Tibial artery (tissue), 4 donors: Measurements from ENCODE around the gene DHTKD1.

ENCODE experiments used
- DNase-seq, 2 donors: peaks; one replicate each; pipeline ENCODE4 v3.0.0-alpha.2; 2019
- H3K27ac ChIP-seq, 2 donors: fragments of 200-600 bp; sonication (generic) in 1 of 2; 1 replicate in 1 of 2; 2 replicates in 1 of 2; pipeline ENCODE4 v1.5.1; 2018 to 2019; ENCODE audit warnings: mild to moderate bottlenecking in 1 of 2
- H3K27me3 ChIP-seq, 2 donors: fragments of 200-600 bp; sonication (generic) in 1 of 2; one replicate each; pipeline versions ENCODE4 v1.5.1 to v1.6.0; 2016 to 2019
- H3K36me3 ChIP-seq, 3 donors: fragments of 200-600 bp; sonication (generic) in 2 of 3; one replicate each; pipeline ENCODE4 v1.5.1; 2016 to 2019; ENCODE audit warnings: mild to moderate bottlenecking in 2 of 3
- H3K4me1 ChIP-seq, 4 donors: fragments of 200-600 bp; sonication (generic) in 2 of 4; 1 replicate in 3 of 4; 2 replicates in 1 of 4; pipeline ENCODE4 v1.5.1; 2016 to 2019
- H3K4me3 ChIP-seq, 2 donors: fragments of 200-600 bp; sonication (generic) in 1 of 2; 1 replicate in 1 of 2; 2 replicates in 1 of 2; pipeline ENCODE4 v1.5.1; 2018 to 2019; ENCODE audit warnings: mild to moderate bottlenecking in 2 of 2
- H3K9me3 ChIP-seq, 3 donors: fragments of 200-600 bp; sonication (generic) in 1 of 3; one replicate each; pipeline ENCODE4 v1.5.1; 2016 to 2019
- intact Hi-C: fragments of 100-400 bp; cut with DNase I; formaldehyde crosslinking; loops from one replicate; pipeline ENCODE4 v1.15.0; 2023; ENCODE audit warnings: low total_unique reads
- TF ChIP-seq, protein P1 (sequence below), 2 experiments: fragments of 200-600 bp in 1 of 2; fragments of 450-650 bp in 1 of 2; IDR thresholded peaks; one replicate each; pipeline ENCODE4 v1.5.1; 2017 to 2019; ENCODE audit warnings: antibody characterized with exemption in 2 of 2, mild to moderate bottlenecking in 1 of 2, moderate library complexity in 1 of 2

DHTKD1 gene

DNA sequence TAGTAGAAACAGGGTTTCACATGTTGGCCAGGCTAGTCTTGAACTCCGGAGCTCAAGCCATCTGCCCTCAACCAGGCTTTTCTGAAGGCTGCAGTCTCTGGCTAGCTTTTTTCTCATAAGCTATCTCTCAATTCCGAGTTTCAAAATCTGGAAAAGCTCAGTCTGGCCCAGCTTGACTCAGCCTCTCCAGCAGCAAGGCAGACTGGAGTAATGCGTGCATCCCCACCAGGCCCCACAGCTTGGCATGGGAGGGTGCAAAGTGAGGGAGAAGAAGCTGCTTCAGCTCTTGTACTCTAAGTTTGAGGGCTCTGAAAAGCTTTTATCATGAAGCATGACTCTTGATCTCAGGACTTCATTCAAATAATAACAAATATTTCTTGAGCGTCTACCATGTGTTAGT, 4.8 kb downstream of the DHTKD1 start:
- Histone ChIP-seq H3K4me1 (peaks cover 0 to 16% (median 11%) of the 10 kb centered on the region in 4 donors), H3K27ac (no peak overlapping the region), H3K9me3 (no peaks in the 10 kb centered on the region), H3K27me3 (no peaks in the 10 kb centered on the region), H3K36me3 (peaks cover 0 to 10% (median 6%) of the 10 kb centered on the region in 3 donors), H3K4me3 (no peak overlapping the region)
- intact Hi-C loops: no loop called here
- TF ChIP-seq, protein P1, sequence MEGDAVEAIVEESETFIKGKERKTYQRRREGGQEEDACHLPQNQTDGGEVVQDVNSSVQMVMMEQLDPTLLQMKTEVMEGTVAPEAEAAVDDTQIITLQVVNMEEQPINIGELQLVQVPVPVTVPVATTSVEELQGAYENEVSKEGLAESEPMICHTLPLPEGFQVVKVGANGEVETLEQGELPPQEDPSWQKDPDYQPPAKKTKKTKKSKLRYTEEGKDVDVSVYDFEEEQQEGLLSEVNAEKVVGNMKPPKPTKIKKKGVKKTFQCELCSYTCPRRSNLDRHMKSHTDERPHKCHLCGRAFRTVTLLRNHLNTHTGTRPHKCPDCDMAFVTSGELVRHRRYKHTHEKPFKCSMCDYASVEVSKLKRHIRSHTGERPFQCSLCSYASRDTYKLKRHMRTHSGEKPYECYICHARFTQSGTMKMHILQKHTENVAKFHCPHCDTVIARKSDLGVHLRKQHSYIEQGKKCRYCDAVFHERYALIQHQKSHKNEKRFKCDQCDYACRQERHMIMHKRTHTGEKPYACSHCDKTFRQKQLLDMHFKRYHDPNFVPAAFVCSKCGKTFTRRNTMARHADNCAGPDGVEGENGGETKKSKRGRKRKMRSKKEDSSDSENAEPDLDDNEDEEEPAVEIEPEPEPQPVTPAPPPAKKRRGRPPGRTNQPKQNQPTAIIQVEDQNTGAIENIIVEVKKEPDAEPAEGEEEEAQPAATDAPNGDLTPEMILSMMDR (IDR thresholded peaks at IDR 0.05): no peak
- no peak for DNase-seq

DNA sequence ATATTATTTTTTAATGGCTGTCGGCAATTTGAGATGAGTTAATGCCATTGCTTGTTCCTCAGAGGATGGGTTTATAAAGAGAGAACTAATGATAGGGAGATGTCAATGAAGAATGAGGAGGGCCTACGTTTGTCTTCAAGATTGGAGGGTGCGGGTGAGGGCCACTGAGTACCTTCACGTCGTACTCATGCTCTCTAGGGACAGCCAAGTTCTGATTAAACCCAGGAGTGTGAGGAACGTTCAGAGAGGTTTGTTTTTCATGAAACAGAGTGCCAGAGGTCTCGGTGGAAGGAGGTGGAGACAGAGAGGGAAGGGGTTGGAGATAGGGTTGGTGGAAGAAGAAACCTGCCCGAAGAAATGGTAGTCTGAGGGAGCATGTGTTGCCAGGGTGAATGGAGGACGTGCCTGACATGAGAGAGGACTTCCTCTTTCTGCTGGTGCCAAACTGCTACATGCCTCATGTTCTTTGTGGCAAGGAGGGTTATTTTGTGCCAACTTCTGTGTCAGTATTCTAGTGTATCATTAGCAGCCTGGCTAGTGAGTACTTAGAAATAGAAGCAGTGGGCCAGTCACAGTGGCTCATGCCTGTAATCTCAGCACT, 8.9 kb downstream of the DHTKD1 start:
- H3K4me1 ChIP-seq: no peaks in the 10 kb centered on the region
- no peak overlapping the region for H3K27ac ChIP-seq
- no peak for DNase-seq
- TF ChIP-seq, protein P1 (IDR thresholded peaks at IDR 0.05): no peak
- no peaks in the 10 kb centered on the region for H3K27me3 ChIP-seq
- H3K4me3 ChIP-seq: no peak overlapping the region
- intact Hi-C loops: no loop called here
- H3K36me3 ChIP-seq: peaks cover 12 to 24% (median 16%) of the 10 kb centered on the region in 3 donors
- H3K9me3 ChIP-seq: no peaks in the 10 kb centered on the region

DNA sequence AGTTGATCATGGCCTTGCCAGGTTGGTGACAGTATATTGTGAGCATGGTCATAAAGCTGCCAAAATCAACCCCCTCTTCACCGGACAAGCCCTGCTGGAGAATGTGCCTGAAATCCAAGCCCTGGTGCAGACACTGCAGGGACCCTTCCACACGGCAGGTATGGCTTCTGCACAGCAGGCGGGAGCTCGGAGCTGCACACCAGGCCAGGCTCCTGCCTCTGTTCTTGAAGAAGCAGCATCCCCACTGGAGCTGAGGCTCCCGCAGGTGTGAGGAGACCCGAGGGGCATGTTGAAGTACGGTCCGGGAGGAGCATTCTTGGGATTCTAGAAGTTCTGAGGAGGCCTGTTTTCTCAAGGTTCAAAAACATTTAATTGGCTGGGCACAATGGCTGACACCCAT, 12.7 kb downstream of the DHTKD1 start:
- intact Hi-C loops: no loop called here
- H3K27ac ChIP-seq: no peak overlapping the region

DNA sequence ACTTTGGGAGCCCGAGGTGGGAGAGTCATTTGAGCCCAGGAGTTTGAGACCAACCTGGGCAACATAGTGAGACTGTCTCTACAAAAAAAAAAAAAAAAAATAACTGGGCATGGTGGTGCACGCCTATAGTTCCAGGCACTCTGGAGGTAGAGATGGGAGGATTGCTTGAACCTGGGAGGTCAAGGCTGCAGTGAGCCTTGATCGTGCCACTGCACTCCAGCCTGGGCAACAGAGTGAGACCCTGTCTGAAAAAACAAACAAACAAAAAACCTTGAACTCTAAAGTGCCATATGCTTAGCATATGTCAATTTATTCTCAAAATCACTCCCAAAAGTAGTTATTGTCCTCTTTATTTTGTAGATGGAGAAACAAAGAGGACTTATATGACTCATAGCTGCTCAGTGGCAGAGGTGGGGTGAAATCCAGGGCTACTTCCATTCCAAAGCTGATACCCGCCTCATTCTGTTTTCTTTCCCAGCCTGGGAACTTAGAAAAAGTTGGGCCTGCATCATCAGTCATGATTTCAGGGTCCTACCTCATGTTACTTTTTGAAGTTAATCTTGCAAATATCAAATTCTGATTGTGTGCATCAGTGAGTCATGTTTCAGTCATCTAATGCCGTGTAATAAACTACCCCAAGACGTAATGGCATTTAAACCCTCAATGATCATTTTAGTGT, 13.3 kb downstream of the DHTKD1 start:
- TF ChIP-seq, protein P1 (IDR thresholded peaks at IDR 0.05): no peak

More for the DNA sequence above, 12.7 kb downstream of the DHTKD1 start:
- no peaks in the 10 kb centered on the region for H3K4me1 ChIP-seq
- TF ChIP-seq, protein P1 (IDR thresholded peaks at IDR 0.05): no peak
- H3K9me3 ChIP-seq: no peaks in the 10 kb centered on the region
- H3K4me3 ChIP-seq: no peak overlapping the region
- no peaks in the 10 kb centered on the region for H3K27me3 ChIP-seq
- no peak for DNase-seq
- H3K36me3 ChIP-seq: peaks cover 34 to 52% (median 35%) of the 10 kb centered on the region in 3 donors

DNA sequence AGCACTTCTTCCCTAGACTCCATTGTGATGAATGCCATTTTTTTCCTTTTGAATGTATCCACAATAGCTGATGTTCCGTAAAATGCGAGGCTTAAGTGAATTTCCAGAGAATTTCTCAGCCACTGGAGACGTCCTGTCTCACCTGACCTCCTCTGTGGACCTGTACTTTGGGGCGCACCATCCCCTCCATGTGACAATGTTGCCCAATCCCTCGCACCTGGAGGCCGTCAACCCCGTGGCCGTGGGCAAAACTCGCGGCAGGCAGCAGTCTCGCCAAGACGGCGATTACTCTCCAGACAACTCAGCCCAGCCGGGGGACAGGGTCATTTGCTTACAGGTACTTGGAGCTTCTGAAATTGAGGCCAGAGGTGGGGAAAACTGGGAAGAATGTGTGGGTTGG, 20.2 kb downstream of the DHTKD1 start:
- DNase-seq: no peak
- intact Hi-C loops: no loop called here
- Histone ChIP-seq H3K4me3 (no peak overlapping the region), H3K36me3 (peaks cover 66 to 89% (median 73%) of the 10 kb centered on the region in 3 donors), H3K9me3 (no peaks in the 10 kb centered on the region), H3K4me1 (no peaks in the 10 kb centered on the region), H3K27ac (no peak overlapping the region), H3K27me3 (no peaks in the 10 kb centered on the region)
- TF ChIP-seq, protein P1 (IDR thresholded peaks at IDR 0.05): no peak

More for the DNA sequence above, 13.3 kb downstream of the DHTKD1 start:
- H3K27ac ChIP-seq: no peak overlapping the region
- intact Hi-C loops: no loop called here
- H3K4me3 ChIP-seq: no peak overlapping the region
- H3K36me3 ChIP-seq: peaks cover 39 to 58% (median 41%) of the 10 kb centered on the region in 3 donors
- H3K4me1 ChIP-seq: no peaks in the 10 kb centered on the region
- DNase-seq: no peak
- no peaks in the 10 kb centered on the region for H3K27me3 ChIP-seq
- H3K9me3 ChIP-seq: no peaks in the 10 kb centered on the region
